Liver (tissue), 9 donors: ENCODE results near the gene IDH3A. TPM values are rescaled to one million over a fixed set of nuclear protein-coding genes. Genes with fewer than 3 reads are reported as not detected.

Experiments
- DNase-seq: peaks from one replicate; pipeline ENCODE4 v3.0.0-alpha.2; 2017; ENCODE audit warnings: low spot score
- H3K27ac ChIP-seq, 2 donors: one replicate each; pipeline ENCODE4 v1.7.0; 2013; ENCODE audit warnings: inconsistent platforms in 2 of 2, low read length in 2 of 2, control low read depth in 1 of 2, low read depth in 1 of 2, mild to moderate bottlenecking in 1 of 2
- H3K27me3 ChIP-seq, 4 donors: one replicate each; pipeline versions ENCODE4 v1.6.1 to v1.7.0; 2013; ENCODE audit warnings: low read length in 3 of 4, inconsistent platforms in 1 of 4, mild to moderate bottlenecking in 1 of 4, moderate library complexity in 1 of 4; ENCODE audit not compliant: control insufficient read depth in 4 of 4, insufficient read depth in 4 of 4
- H3K36me3 ChIP-seq, 4 donors: one replicate each; pipeline versions ENCODE4 v1.6.1 to v1.7.0; 2013; ENCODE audit warnings: low read length in 3 of 4, mild to moderate bottlenecking in 3 of 4, low read depth in 1 of 4, moderate library complexity in 1 of 4; ENCODE audit not compliant: control insufficient read depth in 4 of 4, insufficient read depth in 3 of 4
- H3K4me1 ChIP-seq, 4 donors: one replicate each; pipeline versions ENCODE4 v1.6.1 to v1.7.0; 2013; ENCODE audit warnings: low read length in 3 of 4, mild to moderate bottlenecking in 3 of 4, moderate library complexity in 1 of 4; ENCODE audit not compliant: control insufficient read depth in 4 of 4, insufficient read depth in 4 of 4
- H3K4me3 ChIP-seq, 3 donors: one replicate each; pipeline versions ENCODE4 v1.6.1 to v1.7.0; 2013; ENCODE audit warnings: low read length in 3 of 3, control low read depth in 1 of 3, low read depth in 1 of 3, mild to moderate bottlenecking in 1 of 3
- H3K9ac ChIP-seq, 2 donors: one replicate each; pipeline ENCODE4 v1.7.0; 2013; ENCODE audit warnings: low read length in 2 of 2, mild to moderate bottlenecking in 2 of 2, moderate library complexity in 2 of 2, control low read depth in 1 of 2, low read depth in 1 of 2
- H3K9me3 ChIP-seq, 4 donors: one replicate each; pipeline versions ENCODE4 v1.6.1 to v1.7.0; 2013; ENCODE audit warnings: low read length in 3 of 4; ENCODE audit not compliant: control insufficient read depth in 4 of 4
- ATF3 ChIP-seq: IDR thresholded peaks from 2 replicates; pipeline ENCODE4 v1.6.1; 2016; ENCODE audit warnings: antibody characterized with exemption
- CTCF ChIP-seq: fragments of 150-350 bp; IDR thresholded peaks from 2 replicates; pipeline ENCODE4 v1.5.1; 2017; ENCODE audit warnings: improper control_type of control experiment, low read depth, low read length; ENCODE audit not compliant: missing input control
- FOXA1 ChIP-seq: IDR thresholded peaks from 2 replicates; pipeline ENCODE4 v1.6.1; 2016; ENCODE audit warnings: antibody characterized with exemption
- FOXA2 ChIP-seq: IDR thresholded peaks from 2 replicates; pipeline ENCODE4 v1.6.1; 2016; ENCODE audit warnings: antibody characterized with exemption
- GABPA ChIP-seq, 2 donors: IDR thresholded peaks in 1 of 2; conservative IDR thresholded peaks in 1 of 2; 2 replicates each; pipeline ENCODE4 v1.6.1; 2016; ENCODE audit warnings: antibody characterized with exemption in 2 of 2, mild to moderate bottlenecking in 1 of 2, moderate library complexity in 1 of 2
- JUND ChIP-seq, 2 donors: IDR thresholded peaks; 2 replicates each; pipeline ENCODE4 v1.6.1; 2016; ENCODE audit warnings: antibody characterized with exemption in 2 of 2
- RAD21 ChIP-seq, 2 donors: IDR thresholded peaks; 2 replicates each; pipeline ENCODE4 v1.6.1; 2016; ENCODE audit warnings: antibody characterized with exemption in 2 of 2, mild to moderate bottlenecking in 2 of 2
- REST ChIP-seq: IDR thresholded peaks from 2 replicates; pipeline ENCODE4 v1.6.1; 2016; ENCODE audit warnings: antibody characterized with exemption, mild to moderate bottlenecking
- RXRA ChIP-seq, 2 donors: IDR thresholded peaks; 2 replicates each; pipeline ENCODE4 v1.6.1; 2017 to 2018; ENCODE audit warnings: antibody characterized with exemption in 2 of 2, mild to moderate bottlenecking in 1 of 2
- TAF1 ChIP-seq: conservative IDR thresholded peaks from 2 replicates; pipeline ENCODE4 v1.6.1; 2016; ENCODE audit warnings: antibody characterized with exemption, mild to moderate bottlenecking
- WGBS: extraction: QIAGEN DNeasy Blood & Tissue Kit; methylation state at CpG from one replicate; pipeline ENCODE4 v1.1.7; 2013; 5-methylcytosine and 5-hydroxymethylcytosine counted together
- polyA plus RNA-seq, 2 donors: library from polyadenylated mRNA; stranded (reverse) in 1 of 2; unstranded in 1 of 2; fragments of 200-250 nt in 1 of 2; fragments of >200 nt in 1 of 2; fragmentation: Nextera tagmentation in 1 of 2; extraction: Ambion mirVana in 1 of 2; gene quantifications; one replicate each; pipeline versions ENCODE4 v1.2.1 to v1.2.3, GENCODE V29; 2013 to 2015
- total RNA-seq, 2 donors: library from RNA; depleted of rRNA; stranded (reverse); fragments of >200 nt; gene quantifications; one replicate each; pipeline ENCODE4 v1.2.3, GENCODE V29; 2014
- donor health status: healthy.
- donor health status: healthy.
- donor health status: healthy.
- donor health status: healthy.
- donor health status: healthy.

The IDH3A gene
- total and polyA plus RNA-seq, 4 donors = 13.5 to 51.7 (median 24.0) TPM

GRCh38 chr15:78175330-78175729 is 26.2 kb downstream of the IDH3A start:
- Histone ChIP-seq H3K27me3 (no peaks in the 10 kb centered on the region), H3K27ac (no peak overlapping the region), H3K9ac (no peak overlapping the region), H3K4me1 (no peaks in the 10 kb centered on the region), H3K36me3 (peaks cover 6 to 24% (median 14%) of the 10 kb centered on the region in 4 donors), H3K9me3 (peaks cover 0 to 2% (median 0%) of the 10 kb centered on the region in 4 donors), H3K4me3 (no peak overlapping the region)
- WGBS = 61% methylated on average over 2 of the region's 2 CpGs
- TF ChIP-seq FOXA2 (no peak), TAF1 (no peak), REST (no peak), GABPA (IDR thresholded peaks at IDR 0.05 in 1 of 2, conservative IDR thresholded peaks at IDR 0.05 in 1 of 2) (no peak), FOXA1 (no peak), ATF3 (no peak), JUND (IDR thresholded peaks at IDR 0.05) (no peak), CTCF (no peak)
- DNase-seq = no peak

GRCh38 chr15:78177447-78177873 is 28.3 kb downstream of the IDH3A start:
- Histone ChIP-seq H3K9me3 (no peaks in the 10 kb centered on the region), H3K36me3 (peaks cover 0 to 3% (median 1%) of the 10 kb centered on the region in 4 donors), H3K27ac (no peak overlapping the region), H3K27me3 (no peaks in the 10 kb centered on the region), H3K9ac (no peak overlapping the region), H3K4me1 (no peaks in the 10 kb centered on the region), H3K4me3 (no peak overlapping the region)
- DNase-seq = peak; percentile 50
- TF ChIP-seq CTCF (peak; percentile 38), REST (no peak), RXRA (IDR thresholded peaks at IDR 0.05) (no peak), RAD21 (IDR thresholded peaks at IDR 0.05) (peak; percentile 59 to 68)
- 31% methylated on average over 12 of the region's 12 CpGs for WGBS
